Natural killer cell (primary cell): ENCODE measurements around the gene SNAP47. TPM values are rescaled to one million over a fixed set of nuclear protein-coding genes. Genes with fewer than 3 reads are reported as not detected.

Source experiments
- ATAC-seq, 3 donors: fragments of 150-1000 bp in 2 of 3; fragments of 200-7000 bp in 1 of 3; cut with Tn5 transposase; 1 replicate in 1 of 3; 2 replicates in 2 of 3; pipeline ENCODE4 v1.10.0; 2021; ENCODE audit warnings: mild to moderate bottlenecking in 2 of 3, moderate library complexity in 2 of 3
- DNase-seq, 2 donors: peaks; one replicate each; pipeline versions ENCODE4 v3.0.0 to v3.0.0-alpha.2; 2013 to 2021; ENCODE audit warnings: mixed read lengths in 1 of 2
- H3K27ac ChIP-seq: one replicate; pipeline ENCODE4 v1.5.1; 2013; ENCODE audit warnings: mild to moderate bottlenecking, low read length
- H3K27me3 ChIP-seq: one replicate; pipeline ENCODE4 v1.6.1; 2013; ENCODE audit warnings: low read length; ENCODE audit not compliant: control insufficient read depth, insufficient read depth
- H3K36me3 ChIP-seq: one replicate; pipeline ENCODE4 v1.6.1; 2013; ENCODE audit warnings: low read length; ENCODE audit not compliant: control insufficient read depth, insufficient read depth
- H3K4me1 ChIP-seq: one replicate; pipeline ENCODE4 v1.6.1; 2013; ENCODE audit warnings: low read length; ENCODE audit not compliant: control insufficient read depth, insufficient read depth
- H3K4me3 ChIP-seq: one replicate; pipeline ENCODE4 v1.5.1; 2013; ENCODE audit warnings: low read length
- H3K9me3 ChIP-seq: one replicate; pipeline ENCODE4 v1.6.1; 2013; ENCODE audit warnings: low read length; ENCODE audit not compliant: control insufficient read depth, insufficient read depth
- H3K27ac Mint-ChIP-seq, 2 donors: one replicate each; pipeline ENCODE4 v1.8.0; 2022; ENCODE audit warnings: mild to moderate bottlenecking in 2 of 2, mixed read lengths in 2 of 2, moderate library complexity in 1 of 2
- H3K27me3 Mint-ChIP-seq, 2 donors: one replicate each; pipeline ENCODE4 v1.8.0; 2022; ENCODE audit warnings: low read depth in 2 of 2, mixed read lengths in 2 of 2
- H3K36me3 Mint-ChIP-seq: one replicate; pipeline ENCODE4 v1.8.0; 2022; ENCODE audit warnings: mixed read lengths
- H3K4me1 Mint-ChIP-seq, 2 donors: one replicate each; pipeline ENCODE4 v1.8.0; 2022; ENCODE audit warnings: mixed read lengths in 2 of 2
- H3K4me3 Mint-ChIP-seq: one replicate; pipeline ENCODE4 v1.8.0; 2022; ENCODE audit warnings: mild to moderate bottlenecking, moderate library complexity, mixed read lengths
- H3K9me3 Mint-ChIP-seq, 2 donors: one replicate each; pipeline ENCODE4 v1.8.0; 2022; ENCODE audit warnings: mixed read lengths in 2 of 2
- WGBS: methylation state at CpG from one replicate; pipeline ENCODE4 v1.1.7; 2013; ENCODE audit warnings: missing lambda C conversion rate; ENCODE audit not compliant: insufficient coverage; 5-methylcytosine and 5-hydroxymethylcytosine counted together
- intact Hi-C: fragments of 100-400 bp; cut with micrococcal nuclease; formaldehyde crosslinking; loops from one replicate; pipeline ENCODE4 v1.14.2; 2022
- total RNA-seq, 4 donors: library from RNA; stranded (reverse); fragments of 120-200 nt in 1 of 4; gene quantifications; one replicate each; pipeline versions ENCODE4 v1.2.3 to v1.2.4, GENCODE V29; 2013 to 2022
- TF ChIP-seq, protein P1 (sequence below): fragments of 200-600 bp; IDR thresholded peaks from one replicate; pipeline ENCODE4 v1.8.0; 2022; ENCODE audit warnings: antibody characterized with exemption

The SNAP47 gene
- total RNA-seq, 3 donors from 2014 or later (not counting 1 experiment from before 2014, with no cell fraction given): 19.0 to 24.2 (median 23.1) TPM

GRCh38 chr1:227735539-227736285 is 477 bp downstream of the SNAP47 start:
- Histone ChIP-seq H3K27ac (peak overlapping the region; percentile 73), H3K9me3 (no peaks in the 10 kb centered on the region), H3K27me3 (no peaks in the 10 kb centered on the region), H3K4me1 (peaks cover 25% of the 10 kb centered on the region), H3K4me3 (peak overlapping the region; percentile 56), H3K36me3 (peaks cover 6% of the 10 kb centered on the region)
- WGBS: 2% methylated on average over 31 of the region's 31 CpGs
- Mint-ChIP-seq H3K9me3 (no peaks in the 10 kb centered on the region), H3K36me3 (no peaks in the 10 kb centered on the region), H3K4me3 (peak overlapping the region; percentile 96), H3K27me3 (no peaks in the 10 kb centered on the region), H3K4me1 (peaks cover 36 to 48% of the 10 kb centered on the region in 2 donors), H3K27ac (peak overlapping the region; percentile 87 to 92)
- intact Hi-C loops: loop anchor here (5.0 kb wide), 1 partner anchor 173 kb away; the partner anchor contains the start of gene ZNF678
- ATAC-seq (peak in 1 of 3 donors; percentile 57), DNase-seq (no peak)
- TF ChIP-seq, protein P1, sequence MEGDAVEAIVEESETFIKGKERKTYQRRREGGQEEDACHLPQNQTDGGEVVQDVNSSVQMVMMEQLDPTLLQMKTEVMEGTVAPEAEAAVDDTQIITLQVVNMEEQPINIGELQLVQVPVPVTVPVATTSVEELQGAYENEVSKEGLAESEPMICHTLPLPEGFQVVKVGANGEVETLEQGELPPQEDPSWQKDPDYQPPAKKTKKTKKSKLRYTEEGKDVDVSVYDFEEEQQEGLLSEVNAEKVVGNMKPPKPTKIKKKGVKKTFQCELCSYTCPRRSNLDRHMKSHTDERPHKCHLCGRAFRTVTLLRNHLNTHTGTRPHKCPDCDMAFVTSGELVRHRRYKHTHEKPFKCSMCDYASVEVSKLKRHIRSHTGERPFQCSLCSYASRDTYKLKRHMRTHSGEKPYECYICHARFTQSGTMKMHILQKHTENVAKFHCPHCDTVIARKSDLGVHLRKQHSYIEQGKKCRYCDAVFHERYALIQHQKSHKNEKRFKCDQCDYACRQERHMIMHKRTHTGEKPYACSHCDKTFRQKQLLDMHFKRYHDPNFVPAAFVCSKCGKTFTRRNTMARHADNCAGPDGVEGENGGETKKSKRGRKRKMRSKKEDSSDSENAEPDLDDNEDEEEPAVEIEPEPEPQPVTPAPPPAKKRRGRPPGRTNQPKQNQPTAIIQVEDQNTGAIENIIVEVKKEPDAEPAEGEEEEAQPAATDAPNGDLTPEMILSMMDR: no peak

DNA sequence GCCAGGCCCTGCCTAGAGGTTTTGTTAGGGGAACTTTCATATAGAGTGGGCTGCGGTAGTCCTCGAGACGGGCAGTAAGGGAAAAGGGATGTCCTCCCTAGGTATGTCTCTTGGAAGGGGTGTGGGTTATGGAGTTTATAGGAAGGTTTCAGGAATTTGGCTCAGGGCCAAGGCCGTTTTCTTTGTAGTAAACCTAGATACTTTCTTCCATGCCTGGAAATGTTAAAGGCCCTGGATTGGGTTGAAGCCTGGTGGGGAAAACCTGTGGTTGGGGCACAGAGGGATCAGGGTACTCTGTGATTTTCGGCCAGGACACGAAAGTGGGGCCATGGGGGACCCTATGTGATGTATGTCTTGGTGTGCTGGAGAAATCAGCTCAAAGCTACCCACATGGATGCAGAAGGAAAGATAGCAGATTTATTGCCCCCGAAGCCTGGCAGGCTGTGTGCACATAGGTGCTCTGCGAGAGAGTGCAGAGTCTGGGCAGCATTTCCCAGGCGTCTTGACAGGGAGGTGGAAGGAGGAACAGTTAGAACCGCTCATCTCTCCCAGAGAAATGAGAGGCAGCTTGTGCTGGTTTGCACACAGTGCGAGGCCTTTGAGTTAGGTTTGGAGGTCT is 1.7 kb downstream of the SNAP47 start:
- no peaks in the 10 kb centered on the region for H3K27me3 ChIP-seq
- no peaks in the 10 kb centered on the region for H3K9me3 Mint-ChIP-seq
- intact Hi-C loops: loop anchor here (5.0 kb wide), 1 partner anchor 175 kb away; the partner anchor contains the start of gene ZNF678
- H3K4me1 Mint-ChIP-seq: peaks cover 43 to 58% of the 10 kb centered on the region in 2 donors
- no peaks in the 10 kb centered on the region for H3K36me3 Mint-ChIP-seq
- H3K27me3 Mint-ChIP-seq: no peaks in the 10 kb centered on the region
- no peak overlapping the region for H3K27ac ChIP-seq
- DNase-seq (no peak), ATAC-seq (no peak)
- peaks cover 25% of the 10 kb centered on the region for H3K4me1 ChIP-seq
- H3K9me3 ChIP-seq: no peaks in the 10 kb centered on the region
- TF ChIP-seq, protein P1: no peak
- peak overlapping the region in 1 of 2 donors; percentile 87 for H3K27ac Mint-ChIP-seq
- no peak overlapping the region for H3K4me3 ChIP-seq
- peak overlapping the region; percentile 96 for H3K4me3 Mint-ChIP-seq
- peaks cover 4% of the 10 kb centered on the region for H3K36me3 ChIP-seq
- WGBS: 95% methylated on average over 11 of the region's 11 CpGs

DNA sequence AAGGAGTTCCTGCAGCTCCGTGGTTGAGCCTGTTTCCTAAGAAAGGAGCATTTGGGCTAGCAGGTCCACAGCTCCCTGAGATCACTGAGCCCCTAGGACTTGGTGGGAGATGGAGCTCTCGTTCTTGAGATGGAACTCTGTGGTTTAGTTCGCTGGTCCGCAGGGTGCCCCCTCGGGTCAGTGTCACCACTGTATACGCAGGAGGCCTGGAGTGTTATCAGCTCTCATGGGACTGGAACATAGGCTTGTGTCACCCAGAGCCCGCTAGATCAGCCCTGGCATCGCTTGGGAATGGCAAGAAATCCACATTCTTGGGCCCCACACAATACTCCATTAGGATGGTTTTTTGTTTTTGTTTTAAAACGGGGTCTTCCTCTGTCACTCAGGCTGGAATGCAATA is 3.6 kb downstream of the SNAP47 start:
- DNase-seq (no peak), ATAC-seq (no peak)
- Mint-ChIP-seq H3K27ac (no peak overlapping the region), H3K36me3 (no peaks in the 10 kb centered on the region), H3K4me1 (peaks cover 42 to 61% of the 10 kb centered on the region in 2 donors), H3K27me3 (no peaks in the 10 kb centered on the region), H3K4me3 (no peak overlapping the region), H3K9me3 (no peaks in the 10 kb centered on the region)
- Histone ChIP-seq H3K27ac (no peak overlapping the region), H3K4me1 (peaks cover 18% of the 10 kb centered on the region), H3K9me3 (no peaks in the 10 kb centered on the region), H3K27me3 (no peaks in the 10 kb centered on the region), H3K4me3 (no peak overlapping the region), H3K36me3 (no peaks in the 10 kb centered on the region)
- TF ChIP-seq, protein P1: no peak
- WGBS: 95% methylated on average over 9 of the region's 9 CpGs
- intact Hi-C loops: loop anchor here (5.0 kb wide), 1 partner anchor 177 kb away; the partner anchor contains the start of gene ZNF678
